Brain microvascular endothelial cell (primary cell): ENCODE data around the gene ZNF771.
A peak's percentile ranks its signal among the peaks of the same experiment; 100 is the strongest.

ENCODE experiments used
- DNase-seq: peaks from one replicate; pipeline ENCODE4 v3.0.0-alpha.2; 2020
- H3K27ac ChIP-seq: fragments of 250-450 bp; sonication (Bioruptor Pico); 2 replicates; pipeline ENCODE4 v1.5.1; 2020; ENCODE audit warnings: mild to moderate bottlenecking, moderate library complexity
- H3K27me3 ChIP-seq: fragments of 250-450 bp; sonication (Bioruptor Pico); replicated peaks from 2 replicates; pipeline ENCODE4 v1.5.1; 2020; ENCODE audit warnings: mild to moderate bottlenecking
- H3K36me3 ChIP-seq: fragments of 250-450 bp; sonication (Bioruptor Pico); replicated peaks from 2 replicates; pipeline ENCODE4 v1.5.1; 2020; ENCODE audit warnings: mild to moderate bottlenecking
- H3K4me3 ChIP-seq: 2 replicates; pipeline ENCODE4 v1.5.1; 2011; ENCODE audit warnings: low read depth, mild to moderate bottlenecking, control low read depth, low read length, moderate library complexity
- CTCF ChIP-seq: IDR thresholded peaks from 2 replicates; pipeline ENCODE4 v1.5.1; 2011; ENCODE audit warnings: low read depth, mild to moderate bottlenecking, moderate library complexity, low read length, control low read depth, inconsistent platforms; ENCODE audit errors: missing control alignments
- in situ Hi-C: cut with HindIII; loops from 2 replicates; pipeline ENCODE4 v1.10.0; 2017; ENCODE audit warnings: low sequenced_read_pairs, low pct_ligation_motif_present

ZNF771 gene

GRCh38 chr16:30437511-30438046 is 30.2 kb downstream of the ZNF771 start:
- in situ Hi-C loops, result loop anchor here (25.0 kb wide), 1 partner anchor 175 kb away; the partner anchor contains the start of gene ZNF689
- no peak overlapping the region for H3K27ac ChIP-seq
- H3K27me3 ChIP-seq, result no peaks in the 10 kb centered on the region
- no peak for DNase-seq
- H3K4me3 ChIP-seq, result no peak overlapping the region
- H3K36me3 ChIP-seq, result no peaks in the 10 kb centered on the region
- TF ChIP-seq CTCF, result no peak

DNA sequence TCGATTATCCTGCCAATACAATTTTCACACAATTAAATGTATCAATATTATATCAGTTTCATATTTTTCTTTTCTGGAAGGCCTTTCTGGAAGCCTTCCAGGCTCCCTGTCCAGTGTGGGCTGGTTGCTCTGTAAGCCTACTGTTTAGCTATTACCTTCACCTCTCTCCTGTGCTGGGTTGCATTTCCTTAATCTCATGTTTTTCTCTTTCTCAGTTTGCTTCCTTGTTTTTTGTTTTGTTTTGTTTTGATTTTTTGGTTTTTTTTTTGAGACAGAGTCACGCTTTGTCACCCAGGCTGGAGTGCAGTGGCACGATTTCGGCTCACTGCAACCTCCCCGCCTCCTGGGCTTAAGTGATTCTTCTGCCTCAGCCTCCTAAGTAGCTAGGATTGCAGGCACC is 31.4 kb downstream of the ZNF771 start:
- Histone ChIP-seq H3K27me3 (no peaks in the 10 kb centered on the region), H3K27ac (no peak overlapping the region), H3K36me3 (no peaks in the 10 kb centered on the region), H3K4me3 (no peak overlapping the region)
- in situ Hi-C loops, result loop anchor here (25.0 kb wide), 1 partner anchor 173 kb away; the partner anchor contains the start of gene ZNF689
- DNase-seq, result no peak
- TF ChIP-seq CTCF, result no peak

DNA sequence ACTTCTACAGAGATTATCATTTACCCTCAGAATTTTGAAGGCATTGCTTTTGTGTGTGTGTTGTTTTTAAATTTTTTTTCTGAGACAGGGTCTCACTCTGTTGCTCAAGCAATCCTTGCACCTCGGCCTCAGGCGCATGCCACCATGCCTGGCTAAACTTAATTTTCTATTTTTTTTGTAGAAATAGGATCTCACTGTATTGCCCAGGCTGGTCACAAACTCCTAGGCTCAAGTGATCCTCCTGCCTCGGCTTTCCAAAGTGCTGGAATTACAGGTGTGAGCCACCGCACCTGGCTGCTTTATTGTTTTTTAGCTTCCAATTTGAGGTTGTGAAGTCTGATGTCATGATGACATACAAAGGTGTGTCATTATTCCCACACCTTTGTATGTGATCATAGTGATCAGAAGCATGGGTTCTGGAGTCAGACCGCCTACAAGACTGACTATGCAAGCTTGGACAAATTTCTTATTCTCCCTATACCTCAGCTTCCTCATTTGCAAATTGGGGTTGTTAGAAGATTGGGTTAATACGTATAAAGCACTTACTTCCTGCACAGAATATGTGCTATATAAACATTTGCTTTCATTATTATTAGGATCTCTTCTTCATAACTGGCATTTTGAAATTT is 32.4 kb downstream of the ZNF771 start:
- Histone ChIP-seq H3K27ac (no peak overlapping the region), H3K4me3 (no peak overlapping the region), H3K27me3 (no peaks in the 10 kb centered on the region), H3K36me3 (no peaks in the 10 kb centered on the region)
- in situ Hi-C loops, result loop anchor here (25.0 kb wide), 1 partner anchor 172 kb away; the partner anchor contains the start of gene ZNF689
- TF ChIP-seq CTCF, result no peak
- DNase-seq, result no peak

DNA sequence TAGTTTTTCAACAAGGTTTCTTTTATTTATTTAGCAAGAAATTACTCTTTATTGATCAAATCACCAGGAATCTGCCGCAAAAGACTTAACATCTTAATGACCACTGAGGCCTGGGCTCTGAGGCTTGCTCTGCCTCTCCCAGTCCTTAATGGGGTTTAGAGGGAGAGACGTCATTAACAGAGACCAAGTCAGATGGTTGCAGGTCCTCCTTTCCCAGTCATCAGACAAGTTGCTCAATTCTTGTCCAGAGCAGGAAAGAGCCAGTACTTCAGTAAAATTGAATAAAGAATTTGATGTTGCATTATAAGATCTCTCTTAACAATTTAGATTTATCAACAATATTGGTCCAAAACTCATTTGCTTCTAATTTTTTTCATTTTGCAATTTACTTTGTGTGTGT is 36.2 kb downstream of the ZNF771 start:
- no peaks in the 10 kb centered on the region for H3K27me3 ChIP-seq
- H3K4me3 ChIP-seq, result no peak overlapping the region
- in situ Hi-C loops, result loop anchor here (25.0 kb wide), 1 partner anchor 169 kb away; the partner anchor contains the start of gene ZNF689
- H3K36me3 ChIP-seq, result no peaks in the 10 kb centered on the region
- TF ChIP-seq CTCF, result no peak
- no peak overlapping the region for H3K27ac ChIP-seq
- no peak for DNase-seq

DNA sequence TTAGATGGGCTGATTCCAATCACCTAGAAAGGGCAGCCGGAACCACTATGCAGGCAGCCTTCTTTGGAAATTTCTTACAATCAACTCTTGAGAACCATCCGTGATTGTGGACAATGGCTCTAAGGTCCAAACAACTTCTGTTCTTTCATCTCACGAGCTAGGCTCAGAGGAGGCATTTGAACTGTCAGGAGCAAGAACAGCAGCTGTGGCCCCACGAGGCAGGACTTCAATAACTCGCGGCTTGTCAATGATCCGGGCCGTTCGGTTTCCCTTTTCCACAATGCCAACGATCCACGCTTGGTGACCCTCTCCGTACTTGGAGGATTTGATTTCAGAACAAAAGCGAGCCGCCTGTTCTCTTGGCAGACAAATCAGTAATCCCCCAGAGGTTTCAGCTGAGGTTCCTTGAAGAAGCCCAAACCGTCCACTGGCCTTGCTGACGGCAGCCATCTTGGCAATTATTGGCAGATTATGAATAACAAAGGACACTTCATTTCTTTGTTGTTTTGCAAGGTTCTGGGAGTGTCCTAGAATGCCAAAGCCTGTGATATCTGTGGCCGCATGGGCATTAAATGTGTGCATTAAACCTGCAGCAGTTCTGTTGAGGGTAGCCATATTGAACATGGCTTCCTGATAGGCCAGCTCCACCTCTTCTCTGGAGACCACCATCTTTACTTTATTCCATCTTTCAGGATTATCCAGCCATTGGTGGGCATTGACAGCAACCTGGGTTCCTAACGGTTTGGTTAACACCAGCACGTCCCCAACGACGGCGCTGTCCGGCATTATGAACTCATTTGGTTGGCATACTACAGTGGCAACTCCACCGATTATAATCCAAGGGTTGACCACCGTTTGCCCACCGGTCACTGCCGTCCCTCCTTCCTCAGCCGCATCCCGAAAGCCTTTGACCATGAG is 37.1 kb downstream of the ZNF771 start:
- Histone ChIP-seq H3K27ac (peak overlapping the region; percentile 87), H3K36me3 (no peaks in the 10 kb centered on the region), H3K4me3 (peak overlapping the region; percentile 82), H3K27me3 (no peaks in the 10 kb centered on the region)
- DNase-seq, result no peak
- in situ Hi-C loops, result loop anchor here (25.0 kb wide), 1 partner anchor 168 kb away; the partner anchor contains the start of gene ZNF689
- no peak for TF ChIP-seq CTCF
